Heart left ventricle (tissue), 13 donors: ENCODE data around the gene LIN28B.

ENCODE experiments used
- CTCF ChIP-seq, 12 donors: fragments of 200-600 bp; sonication (generic) in 4 of 12; IDR thresholded peaks; one replicate each; pipeline versions ENCODE4 v1.5.0 to v1.8.0; 2018 to 2022; ENCODE audit warnings: antibody characterized with exemption in 12 of 12, mild to moderate bottlenecking in 5 of 12
- POLR2A ChIP-seq, 2 donors: fragments of 450-650 bp; IDR thresholded peaks; one replicate each; pipeline ENCODE4 v1.6.1; 2017; ENCODE audit warnings: antibody characterized with exemption in 2 of 2, mild to moderate bottlenecking in 2 of 2, moderate library complexity in 2 of 2
- donor health status: ischemic (EF 13 %, LVEDD 7.1; RV severe dilation, severe dysfunction).
- donor health status: DM: no; HTN: yes; CAD: no.
- donor health status: DM: no; HTN: no; CAD: no.
- donor health status: ischemic (EF 25% LVEDD 6.9; RV normal size, moderate dysfunction).
- donor health status: ischemic (EF 25% LVEDD 5.7; RV mildly dilated, moderate dysfunction).
- donor health status: ischemic (EF 35%, LVEDD 5.7; RV mildly dilated, moderate dysfunction).
- donor health status: nonischemic (EF 11% LVEDD 7.7; RV severe dilation, severe dysfunction).
- donor health status: DM: yes; HTN: yes; CAD: no.
- donor health status: PGD.
- donor health status: ischemic (EF 29% LVEDD 5.4; RV normal size, mild dysfunction).
- donor health status: nonischemic (EF 23%, LVEDD 6.1; RV moderate dilation, normal function).

- TF ChIP-seq POLR2A (IDR thresholded peaks at IDR 0.05) (no peak), CTCF (IDR thresholded peaks at IDR 0.05) (no peak)
Measured at GRCh38 chr6:105109955-105110895, 153.3 kb downstream of the LIN28B start.
